Esophagus squamous epithelium (tissue), 5 donors: ENCODE measurements around the gene FAM32A. TPM values are rescaled to one million over a fixed set of nuclear protein-coding genes. Genes with fewer than 3 reads are reported as not detected.

Experiments
- DNase-seq: peaks from one replicate; lab custom pipeline; 2025; lab: John Stamatoyannopoulos, UW
- H3K27ac ChIP-seq, 4 donors: fragments of 200-600 bp; sonication (generic); one replicate each; pipeline ENCODE4 v1.5.1; 2016 to 2019; ENCODE audit warnings: mild to moderate bottlenecking in 1 of 4
- H3K27me3 ChIP-seq, 4 donors: fragments of 200-600 bp; sonication (generic); 1 replicate in 3 of 4; 2 replicates in 1 of 4; pipeline versions ENCODE4 v1.5.1 to v1.6.0; 2017 to 2021; ENCODE audit warnings: antibody characterized with exemption in 1 of 4
- H3K36me3 ChIP-seq, 3 donors: fragments of 200-600 bp; sonication (generic); one replicate each; pipeline ENCODE4 v1.5.1; 2016 to 2019
- H3K4me1 ChIP-seq, 3 donors: fragments of 200-600 bp; sonication (generic); one replicate each; pipeline ENCODE4 v1.5.1; 2017 to 2019
- H3K4me3 ChIP-seq, 4 donors: fragments of 200-600 bp; sonication (generic); 1 replicate in 3 of 4; 2 replicates in 1 of 4; pipeline ENCODE4 v1.5.1; 2016 to 2019; ENCODE audit warnings: mild to moderate bottlenecking in 2 of 4, moderate library complexity in 1 of 4
- H3K9me3 ChIP-seq, 3 donors: fragments of 200-600 bp; sonication (generic); one replicate each; pipeline ENCODE4 v1.5.1; 2016 to 2019
- POLR2A ChIP-seq, 4 donors: fragments of 450-650 bp; IDR thresholded peaks; one replicate each; pipeline ENCODE4 v1.6.1; 2017; ENCODE audit warnings: antibody characterized with exemption in 4 of 4, mild to moderate bottlenecking in 4 of 4, moderate library complexity in 3 of 4
- WGBS, 2 donors: methylation state at CpG; one replicate each; pipeline ENCODE4 v1.1.5; 2018; 5-methylcytosine and 5-hydroxymethylcytosine counted together
- intact Hi-C: fragments of 100-400 bp; cut with DNase I; formaldehyde crosslinking; loops from one replicate; pipeline ENCODE4 v1.15.0; 2022
- total RNA-seq, 4 donors: library from RNA; depleted of rRNA; stranded (reverse); fragments of >200 nt; gene quantifications; one replicate each; pipeline ENCODE4 v1.1.0, GENCODE V29; 2016
- TF ChIP-seq, protein P1 (sequence below), 6 experiments: fragments of 450-650 bp in 4 of 6; fragments of 200-600 bp in 2 of 6; sonication (generic) in 2 of 6; IDR thresholded peaks; one replicate each; pipeline ENCODE4 v1.5.1; 2016 to 2019; ENCODE audit warnings: antibody characterized with exemption in 6 of 6, mild to moderate bottlenecking in 4 of 6, moderate library complexity in 4 of 6
- donor health status: DM: yes; HTN: yes; CAD: no.

Gene FAM32A
- total RNA-seq, 4 donors from 2014 or later, result 53.5 to 97.4 (median 70.8) TPM

GRCh38 chr19:16157601-16158000 lies 27.6 kb upstream of the FAM32A start:
- Histone ChIP-seq H3K27me3 (no peaks in the 10 kb centered on the region), H3K4me3 (no peak overlapping the region), H3K4me1 (peaks cover 0 to 14% (median 0%) of the 10 kb centered on the region in 3 donors), H3K36me3 (no peaks in the 10 kb centered on the region), H3K27ac (no peak overlapping the region), H3K9me3 (no peaks in the 10 kb centered on the region)
- intact Hi-C loops, result no loop called here
- DNase-seq, result no peak
- no peak for TF ChIP-seq POLR2A (IDR thresholded peaks at IDR 0.05)
- TF ChIP-seq, protein P1, sequence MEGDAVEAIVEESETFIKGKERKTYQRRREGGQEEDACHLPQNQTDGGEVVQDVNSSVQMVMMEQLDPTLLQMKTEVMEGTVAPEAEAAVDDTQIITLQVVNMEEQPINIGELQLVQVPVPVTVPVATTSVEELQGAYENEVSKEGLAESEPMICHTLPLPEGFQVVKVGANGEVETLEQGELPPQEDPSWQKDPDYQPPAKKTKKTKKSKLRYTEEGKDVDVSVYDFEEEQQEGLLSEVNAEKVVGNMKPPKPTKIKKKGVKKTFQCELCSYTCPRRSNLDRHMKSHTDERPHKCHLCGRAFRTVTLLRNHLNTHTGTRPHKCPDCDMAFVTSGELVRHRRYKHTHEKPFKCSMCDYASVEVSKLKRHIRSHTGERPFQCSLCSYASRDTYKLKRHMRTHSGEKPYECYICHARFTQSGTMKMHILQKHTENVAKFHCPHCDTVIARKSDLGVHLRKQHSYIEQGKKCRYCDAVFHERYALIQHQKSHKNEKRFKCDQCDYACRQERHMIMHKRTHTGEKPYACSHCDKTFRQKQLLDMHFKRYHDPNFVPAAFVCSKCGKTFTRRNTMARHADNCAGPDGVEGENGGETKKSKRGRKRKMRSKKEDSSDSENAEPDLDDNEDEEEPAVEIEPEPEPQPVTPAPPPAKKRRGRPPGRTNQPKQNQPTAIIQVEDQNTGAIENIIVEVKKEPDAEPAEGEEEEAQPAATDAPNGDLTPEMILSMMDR (IDR thresholded peaks at IDR 0.05), result no peak
- 59% methylated on average over 4 of the region's 10 CpGs; no CpG with 5 or more reads in 1 of the 2 donors for WGBS, 2 donors

DNA sequence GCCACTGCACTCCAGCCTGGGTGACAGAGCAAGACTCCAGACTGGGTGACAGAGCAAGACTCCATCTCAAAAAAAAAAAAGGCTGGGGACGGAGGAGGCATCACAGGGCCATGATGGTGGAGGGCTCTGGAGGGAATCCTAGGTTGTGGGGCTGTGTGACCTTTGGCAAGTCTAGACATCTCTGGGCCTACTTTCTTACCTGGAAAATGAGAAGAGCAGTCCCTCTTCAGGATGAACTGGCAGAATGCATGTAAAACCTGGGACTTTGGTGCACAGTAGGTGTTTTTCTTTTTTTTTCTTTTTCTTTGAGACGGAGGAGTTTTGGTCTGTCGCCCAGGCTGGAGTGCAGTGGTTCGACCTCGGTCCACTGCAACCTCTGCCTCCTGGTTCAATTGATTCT lies 25.6 kb upstream of the FAM32A start:
- WGBS, 2 donors, result 81 to 86% methylated on average over 5 of the region's 5 CpGs
- no peak for TF ChIP-seq POLR2A (IDR thresholded peaks at IDR 0.05)
- TF ChIP-seq, protein P1 (IDR thresholded peaks at IDR 0.05), result no peak
- Histone ChIP-seq H3K4me1 (peaks cover 0 to 14% (median 0%) of the 10 kb centered on the region in 3 donors), H3K27ac (no peak overlapping the region), H3K27me3 (no peaks in the 10 kb centered on the region), H3K9me3 (no peaks in the 10 kb centered on the region), H3K36me3 (no peaks in the 10 kb centered on the region), H3K4me3 (no peak overlapping the region)
- DNase-seq, result no peak
- intact Hi-C loops, result no loop called here

GRCh38 chr19:16160445-16160942 lies 24.7 kb upstream of the FAM32A start:
- intact Hi-C loops, result no loop called here
- H3K9me3 ChIP-seq, result no peaks in the 10 kb centered on the region
- TF ChIP-seq POLR2A (IDR thresholded peaks at IDR 0.05), result no peak
- TF ChIP-seq, protein P1 (IDR thresholded peaks at IDR 0.05), result no peak
- H3K27ac ChIP-seq, result no peak overlapping the region
- peaks cover 0 to 14% (median 0%) of the 10 kb centered on the region in 3 donors for H3K4me1 ChIP-seq
- DNase-seq, result no peak
- H3K36me3 ChIP-seq, result no peaks in the 10 kb centered on the region
- no peaks in the 10 kb centered on the region for H3K27me3 ChIP-seq
- WGBS, 2 donors, result 39 to 47% methylated on average over 3 of the region's 6 CpGs
- H3K4me3 ChIP-seq, result no peak overlapping the region

- no peak for TF ChIP-seq POLR2A (IDR thresholded peaks at IDR 0.05)
- H3K9me3 ChIP-seq, result no peaks in the 10 kb centered on the region
- peak overlapping the region in 2 of 4 donors; percentile 19 to 54 for H3K27ac ChIP-seq
- intact Hi-C loops, result no loop called here
- H3K4me3 ChIP-seq, result no peak overlapping the region
- H3K4me1 ChIP-seq, result peaks cover 0 to 14% (median 0%) of the 10 kb centered on the region in 3 donors
- DNase-seq, result no peak
- 39 to 60% methylated on average over 11 to 14 of the region's 14 CpGs for WGBS, 2 donors
- H3K27me3 ChIP-seq, result no peaks in the 10 kb centered on the region
- H3K36me3 ChIP-seq, result no peaks in the 10 kb centered on the region
Measured at GRCh38 chr19:16160943-16161560, 24.2 kb upstream of the FAM32A start.

GRCh38 chr19:16161840-16162239 lies 23.4 kb upstream of the FAM32A start:
- intact Hi-C loops, result no loop called here
- no peak for DNase-seq

More at GRCh38 chr19:16161840-16162239, 23.4 kb upstream of the FAM32A start:
- Histone ChIP-seq H3K27me3 (no peaks in the 10 kb centered on the region), H3K27ac (peak overlapping the region in 2 of 4 donors; percentile 19 to 54), H3K4me3 (no peak overlapping the region), H3K4me1 (peaks cover 0 to 14% (median 0%) of the 10 kb centered on the region in 3 donors), H3K36me3 (no peaks in the 10 kb centered on the region), H3K9me3 (no peaks in the 10 kb centered on the region)
- whole genome bisulfite sequencing, 2 donors, result 27 to 46% methylated on average over 3 of the region's 3 CpGs
- no peak for TF ChIP-seq POLR2A (IDR thresholded peaks at IDR 0.05)
- TF ChIP-seq, protein P1 (IDR thresholded peaks at IDR 0.05), result no peak
